HEK293 (cell line): ENCODE measurements around the gene GAST.

Experiments used
- CTCF ChIA-PET: fragments of 350-600 bp; formaldehyde crosslinking; extraction: SDS; loops from one replicate; lab custom pipeline; 2021; ENCODE audit warnings: antibody characterized with exemption; lab: Yijun Ruan, JAX
- POLR2A ChIA-PET: fragments of 300-600 bp; formaldehyde crosslinking; extraction: SDS; loops from one replicate; lab custom pipeline; 2020; ENCODE audit warnings: antibody characterized with exemption, inconsistent platforms; lab: Yijun Ruan, JAX
- H3K27ac ChIP-seq: fragments of 200-500 bp; sonication (Bioruptor generic); 2 replicates; pipeline ENCODE4 v1.5.1; 2014; ENCODE audit warnings: low read depth, low read length, control low read depth, inconsistent platforms; ENCODE audit errors: extremely low read depth
- H3K36me3 ChIP-seq, 2 experiments: fragments of 200-500 bp in 1 of 2; sonication (Bioruptor generic) in 1 of 2; 1 replicate in 1 of 2; 2 replicates in 1 of 2; pipeline ENCODE4 v1.5.1; 2014 to 2017; ENCODE audit warnings: inconsistent platforms in 2 of 2, low read length in 2 of 2; ENCODE audit not compliant: control insufficient read depth in 2 of 2, insufficient read depth in 1 of 2
- H3K4me1 ChIP-seq: fragments of 200-500 bp; sonication (Bioruptor generic); 2 replicates; pipeline ENCODE4 v1.5.1; 2014; ENCODE audit warnings: mild to moderate bottlenecking, low read length, inconsistent platforms; ENCODE audit not compliant: control insufficient read depth, insufficient read depth
- H3K4me3 ChIP-seq: 2 replicates; pipeline ENCODE4 v1.5.1; 2011; ENCODE audit warnings: low read depth, mild to moderate bottlenecking, control low read depth, low read length, moderate library complexity
- H3K9me3 ChIP-seq: fragments of 200-500 bp; sonication (Bioruptor generic); 2 replicates; pipeline ENCODE4 v1.5.1; 2014; ENCODE audit warnings: low read depth, low read length, inconsistent platforms; ENCODE audit not compliant: control insufficient read depth, insufficient read depth
- ZBTB17 ChIP-seq: fragments of 450-650 bp; formaldehyde crosslinking; IDR thresholded peaks from 2 replicates; pipeline ENCODE4 v1.5.1; 2016; ENCODE audit warnings: missing biosample characterization, missing genetic modification characterization
- ZEB2 ChIP-seq: fragments of 450-650 bp; formaldehyde crosslinking; IDR thresholded peaks from 2 replicates; pipeline ENCODE4 v1.5.1; 2016; ENCODE audit warnings: missing biosample characterization, missing genetic modification characterization
- ZNF146 ChIP-seq: fragments of 450-650 bp; formaldehyde crosslinking; IDR thresholded peaks from 2 replicates; pipeline ENCODE4 v1.5.1; 2016; ENCODE audit warnings: missing biosample characterization, missing genetic modification characterization
- ZNF16 ChIP-seq: fragments of 450-650 bp; formaldehyde crosslinking; IDR thresholded peaks from 2 replicates; pipeline ENCODE4 v1.5.1; 2016; ENCODE audit warnings: low read depth, missing biosample characterization, missing genetic modification characterization
- ZNF18 ChIP-seq: fragments of 450-650 bp; formaldehyde crosslinking; IDR thresholded peaks from 2 replicates; pipeline ENCODE4 v1.5.1; 2016; ENCODE audit warnings: missing biosample characterization, missing genetic modification characterization
- ZNF214 ChIP-seq: fragments of 450-650 bp; formaldehyde crosslinking; IDR thresholded peaks from 2 replicates; pipeline ENCODE4 v1.5.1; 2017; ENCODE audit warnings: missing biosample characterization, mild to moderate bottlenecking, missing genetic modification characterization, borderline replicate concordance
- ZNF223 ChIP-seq: fragments of 450-650 bp; formaldehyde crosslinking; IDR thresholded peaks from 2 replicates; pipeline ENCODE4 v1.5.1; 2016; ENCODE audit warnings: missing biosample characterization, missing genetic modification characterization
- ZNF354C ChIP-seq: fragments of 450-650 bp; formaldehyde crosslinking; IDR thresholded peaks from 2 replicates; pipeline ENCODE4 v1.5.1; 2016; ENCODE audit warnings: missing biosample characterization, missing genetic modification characterization, low read depth, borderline replicate concordance
- ZNF394 ChIP-seq: fragments of 450-650 bp; formaldehyde crosslinking; IDR thresholded peaks from 2 replicates; pipeline ENCODE4 v1.5.1; 2016; ENCODE audit warnings: missing biosample characterization, missing genetic modification characterization, mild to moderate bottlenecking, moderate library complexity, borderline replicate concordance
- ZNF404 ChIP-seq: fragments of 450-650 bp; formaldehyde crosslinking; IDR thresholded peaks from 2 replicates; pipeline ENCODE4 v1.5.1; 2017; ENCODE audit warnings: missing biosample characterization, missing genetic modification characterization
- ZNF423 ChIP-seq: fragments of 450-650 bp; formaldehyde crosslinking; IDR thresholded peaks from 2 replicates; pipeline ENCODE4 v1.5.1; 2016; ENCODE audit warnings: missing biosample characterization, missing genetic modification characterization
- ZNF514 ChIP-seq: fragments of 450-650 bp; formaldehyde crosslinking; IDR thresholded peaks from 2 replicates; pipeline ENCODE4 v1.5.1; 2016; ENCODE audit warnings: missing biosample characterization, missing genetic modification characterization
- ZNF580 ChIP-seq: fragments of 450-650 bp; formaldehyde crosslinking; IDR thresholded peaks from 2 replicates; pipeline ENCODE4 v1.5.1; 2016; ENCODE audit warnings: missing biosample characterization, missing genetic modification characterization
- ZNF600 ChIP-seq: fragments of 450-650 bp; formaldehyde crosslinking; IDR thresholded peaks from 2 replicates; pipeline ENCODE4 v1.5.1; 2016; ENCODE audit warnings: missing biosample characterization, missing genetic modification characterization
- ZNF692 ChIP-seq: fragments of 450-650 bp; formaldehyde crosslinking; IDR thresholded peaks from 2 replicates; pipeline ENCODE4 v1.5.1; 2016; ENCODE audit warnings: missing biosample characterization, missing genetic modification characterization
- ZNF701 ChIP-seq: fragments of 450-650 bp; formaldehyde crosslinking; IDR thresholded peaks from 2 replicates; pipeline ENCODE4 v1.5.1; 2016; ENCODE audit warnings: missing biosample characterization, missing genetic modification characterization
- ZNF768 ChIP-seq: fragments of 450-650 bp; formaldehyde crosslinking; IDR thresholded peaks from 2 replicates; pipeline ENCODE4 v1.5.1; 2018; ENCODE audit warnings: missing biosample characterization, mild to moderate bottlenecking, missing genetic modification characterization
- ZNF791 ChIP-seq: fragments of 450-650 bp; formaldehyde crosslinking; IDR thresholded peaks from 2 replicates; pipeline ENCODE4 v1.5.1; 2016; ENCODE audit warnings: missing biosample characterization, missing genetic modification characterization
- ZNF830 ChIP-seq: fragments of 450-650 bp; IDR thresholded peaks from 2 replicates; pipeline ENCODE4 v1.5.0; 2018; ENCODE audit warnings: missing biosample characterization, missing genetic modification characterization, low read depth, mild to moderate bottlenecking, moderate library complexity
- ZSCAN16 ChIP-seq: fragments of 450-650 bp; formaldehyde crosslinking; IDR thresholded peaks from 2 replicates; pipeline ENCODE4 v1.5.1; 2016; ENCODE audit warnings: missing biosample characterization, missing genetic modification characterization
- TF ChIP-seq, protein P1 (sequence below): fragments of 450-650 bp; formaldehyde crosslinking; IDR thresholded peaks from 2 replicates; pipeline ENCODE4 v1.5.1; 2016; ENCODE audit warnings: missing biosample characterization, missing genetic modification characterization, low read depth
- TF ChIP-seq, protein P2 (sequence below): fragments of 450-650 bp; formaldehyde crosslinking; IDR thresholded peaks from 2 replicates; pipeline ENCODE4 v1.5.1; 2016; ENCODE audit warnings: missing biosample characterization, missing genetic modification characterization
- TF ChIP-seq, protein P3 (sequence below): fragments of 450-650 bp; formaldehyde crosslinking; IDR thresholded peaks from 2 replicates; pipeline ENCODE4 v1.5.1; 2016; ENCODE audit warnings: missing biosample characterization, missing genetic modification characterization
- TF ChIP-seq, protein P4 (sequence below): fragments of 450-650 bp; formaldehyde crosslinking; IDR thresholded peaks from 2 replicates; pipeline ENCODE4 v1.5.1; 2017; ENCODE audit warnings: missing biosample characterization, missing genetic modification characterization
- TF ChIP-seq, protein P5 (sequence below): fragments of 450-650 bp; formaldehyde crosslinking; IDR thresholded peaks from 2 replicates; pipeline ENCODE4 v1.5.1; 2016; ENCODE audit warnings: missing biosample characterization, missing genetic modification characterization

Gene GAST

DNA sequence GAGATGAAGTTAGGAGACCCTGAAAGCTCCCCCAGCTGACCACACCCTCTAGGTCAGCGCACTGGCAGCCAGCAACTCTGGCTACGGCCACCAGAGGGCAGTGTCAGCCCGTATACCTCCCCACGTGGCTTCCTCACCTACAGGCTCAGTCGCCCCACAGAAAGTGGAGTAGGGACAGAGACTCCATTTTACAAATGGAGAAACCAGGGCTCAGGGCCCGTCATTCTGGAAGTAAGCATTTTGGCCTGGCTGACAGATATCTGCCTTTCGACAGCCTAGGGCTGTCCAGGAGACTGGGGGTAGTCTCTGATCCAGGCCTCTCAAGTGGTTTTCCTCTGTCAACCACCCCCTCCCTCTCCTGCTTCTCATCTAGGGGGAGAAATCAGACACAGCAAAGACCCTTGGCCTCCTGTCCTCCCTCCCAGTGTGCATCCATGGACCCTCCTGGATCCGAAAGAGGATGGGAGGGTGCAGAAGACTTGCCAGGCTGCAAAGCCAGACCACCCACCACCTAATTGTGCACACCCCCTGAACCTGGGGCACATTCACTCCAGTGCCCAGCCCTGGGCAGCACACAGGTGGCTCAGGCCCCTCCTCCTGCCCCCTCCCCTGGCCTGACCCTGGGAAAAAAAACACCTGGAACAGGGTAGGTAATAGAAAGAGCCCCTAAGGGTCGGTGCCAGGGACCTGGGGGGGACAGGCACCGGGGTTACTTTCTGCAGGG is 26.1 kb downstream of the GAST start:
- POLR2A ChIA-PET = interaction anchor here (0.6 to 1.9 kb wide), 7 partner anchors 48 to 221 kb away, joined by 3 to 17 read pairs (median 6); partner anchors contain the start of genes EIF1 and JUP
- CTCF ChIA-PET = interaction anchor here (0.6 to 6.8 kb wide), 37 partner anchors 11 to 1315 kb away, joined by 3 to 51 read pairs (median 4); partner anchors contain the start of genes JUP, KLHL10 and P3H4
- H3K27ac ChIP-seq = peak overlapping the region; percentile 11; the same call in 1 of the 2 replicates
- TF ChIP-seq, protein P1, sequence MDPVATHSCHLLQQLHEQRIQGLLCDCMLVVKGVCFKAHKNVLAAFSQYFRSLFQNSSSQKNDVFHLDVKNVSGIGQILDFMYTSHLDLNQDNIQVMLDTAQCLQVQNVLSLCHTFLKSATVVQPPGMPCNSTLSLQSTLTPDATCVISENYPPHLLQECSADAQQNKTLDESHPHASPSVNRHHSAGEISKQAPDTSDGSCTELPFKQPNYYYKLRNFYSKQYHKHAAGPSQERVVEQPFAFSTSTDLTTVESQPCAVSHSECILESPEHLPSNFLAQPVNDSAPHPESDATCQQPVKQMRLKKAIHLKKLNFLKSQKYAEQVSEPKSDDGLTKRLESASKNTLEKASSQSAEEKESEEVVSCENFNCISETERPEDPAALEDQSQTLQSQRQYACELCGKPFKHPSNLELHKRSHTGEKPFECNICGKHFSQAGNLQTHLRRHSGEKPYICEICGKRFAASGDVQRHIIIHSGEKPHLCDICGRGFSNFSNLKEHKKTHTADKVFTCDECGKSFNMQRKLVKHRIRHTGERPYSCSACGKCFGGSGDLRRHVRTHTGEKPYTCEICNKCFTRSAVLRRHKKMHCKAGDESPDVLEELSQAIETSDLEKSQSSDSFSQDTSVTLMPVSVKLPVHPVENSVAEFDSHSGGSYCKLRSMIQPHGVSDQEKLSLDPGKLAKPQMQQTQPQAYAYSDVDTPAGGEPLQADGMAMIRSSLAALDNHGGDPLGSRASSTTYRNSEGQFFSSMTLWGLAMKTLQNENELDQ (tag by site-specific recombination) = no peak
- TF ChIP-seq, protein P2, sequence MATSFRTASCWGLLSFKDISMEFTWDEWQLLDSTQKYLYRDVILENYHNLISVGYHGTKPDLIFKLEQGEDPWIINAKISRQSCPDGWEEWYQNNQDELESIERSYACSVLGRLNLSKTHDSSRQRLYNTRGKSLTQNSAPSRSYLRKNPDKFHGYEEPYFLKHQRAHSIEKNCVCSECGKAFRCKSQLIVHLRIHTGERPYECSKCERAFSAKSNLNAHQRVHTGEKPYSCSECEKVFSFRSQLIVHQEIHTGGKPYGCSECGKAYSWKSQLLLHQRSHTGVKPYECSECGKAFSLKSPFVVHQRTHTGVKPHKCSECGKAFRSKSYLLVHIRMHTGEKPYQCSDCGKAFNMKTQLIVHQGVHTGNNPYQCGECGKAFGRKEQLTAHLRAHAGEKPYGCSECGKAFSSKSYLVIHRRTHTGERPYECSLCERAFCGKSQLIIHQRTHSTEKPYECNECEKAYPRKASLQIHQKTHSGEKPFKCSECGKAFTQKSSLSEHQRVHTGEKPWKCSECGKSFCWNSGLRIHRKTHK (tag by site-specific recombination) = no peak
- no peak for TF ChIP-seq ZNF214 (tag by site-specific recombination)
- no peak for TF ChIP-seq ZNF830
- TF ChIP-seq ZEB2 (tag by site-specific recombination) = peak; percentile 79
- TF ChIP-seq ZNF600 (tag by site-specific recombination) = no peak
- TF ChIP-seq, protein P3, sequence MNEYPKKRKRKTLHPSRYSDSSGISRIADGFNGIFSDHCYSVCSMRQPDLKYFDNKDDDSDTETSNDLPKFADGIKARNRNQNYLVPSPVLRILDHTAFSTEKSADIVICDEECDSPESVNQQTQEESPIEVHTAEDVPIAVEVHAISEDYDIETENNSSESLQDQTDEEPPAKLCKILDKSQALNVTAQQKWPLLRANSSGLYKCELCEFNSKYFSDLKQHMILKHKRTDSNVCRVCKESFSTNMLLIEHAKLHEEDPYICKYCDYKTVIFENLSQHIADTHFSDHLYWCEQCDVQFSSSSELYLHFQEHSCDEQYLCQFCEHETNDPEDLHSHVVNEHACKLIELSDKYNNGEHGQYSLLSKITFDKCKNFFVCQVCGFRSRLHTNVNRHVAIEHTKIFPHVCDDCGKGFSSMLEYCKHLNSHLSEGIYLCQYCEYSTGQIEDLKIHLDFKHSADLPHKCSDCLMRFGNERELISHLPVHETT (tag by site-specific recombination) = peak; percentile 68; the same call in 1 of the 2 replicates
- no peak for TF ChIP-seq ZNF768
- no peak for TF ChIP-seq ZNF18 (tag by site-specific recombination)
- TF ChIP-seq ZNF354C (tag by site-specific recombination) = no peak
- TF ChIP-seq ZNF404 (tag by site-specific recombination) = no peak
- no peak for TF ChIP-seq ZNF580 (tag by site-specific recombination)
- TF ChIP-seq ZNF701 (tag by site-specific recombination) = no peak
- TF ChIP-seq ZNF146 (tag by site-specific recombination) = no peak
- TF ChIP-seq ZNF514 (tag by site-specific recombination) = no peak
- peak; percentile 59 for TF ChIP-seq ZBTB17 (tag by site-specific recombination)
- TF ChIP-seq ZSCAN16 (tag by site-specific recombination) = no peak
- peak; percentile 64 for TF ChIP-seq ZNF394
- no peak for TF ChIP-seq ZNF791 (tag by site-specific recombination)
- TF ChIP-seq, protein P4, sequence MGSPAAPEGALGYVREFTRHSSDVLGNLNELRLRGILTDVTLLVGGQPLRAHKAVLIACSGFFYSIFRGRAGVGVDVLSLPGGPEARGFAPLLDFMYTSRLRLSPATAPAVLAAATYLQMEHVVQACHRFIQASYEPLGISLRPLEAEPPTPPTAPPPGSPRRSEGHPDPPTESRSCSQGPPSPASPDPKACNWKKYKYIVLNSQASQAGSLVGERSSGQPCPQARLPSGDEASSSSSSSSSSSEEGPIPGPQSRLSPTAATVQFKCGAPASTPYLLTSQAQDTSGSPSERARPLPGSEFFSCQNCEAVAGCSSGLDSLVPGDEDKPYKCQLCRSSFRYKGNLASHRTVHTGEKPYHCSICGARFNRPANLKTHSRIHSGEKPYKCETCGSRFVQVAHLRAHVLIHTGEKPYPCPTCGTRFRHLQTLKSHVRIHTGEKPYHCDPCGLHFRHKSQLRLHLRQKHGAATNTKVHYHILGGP = no peak
- no peak for TF ChIP-seq ZNF223
- TF ChIP-seq ZNF423 (tag by site-specific recombination) = no peak
- TF ChIP-seq ZNF16 (tag by site-specific recombination) = no peak
- TF ChIP-seq ZNF692 = peak; percentile 54; the same call in 1 of the 2 replicates
- TF ChIP-seq, protein P5, sequence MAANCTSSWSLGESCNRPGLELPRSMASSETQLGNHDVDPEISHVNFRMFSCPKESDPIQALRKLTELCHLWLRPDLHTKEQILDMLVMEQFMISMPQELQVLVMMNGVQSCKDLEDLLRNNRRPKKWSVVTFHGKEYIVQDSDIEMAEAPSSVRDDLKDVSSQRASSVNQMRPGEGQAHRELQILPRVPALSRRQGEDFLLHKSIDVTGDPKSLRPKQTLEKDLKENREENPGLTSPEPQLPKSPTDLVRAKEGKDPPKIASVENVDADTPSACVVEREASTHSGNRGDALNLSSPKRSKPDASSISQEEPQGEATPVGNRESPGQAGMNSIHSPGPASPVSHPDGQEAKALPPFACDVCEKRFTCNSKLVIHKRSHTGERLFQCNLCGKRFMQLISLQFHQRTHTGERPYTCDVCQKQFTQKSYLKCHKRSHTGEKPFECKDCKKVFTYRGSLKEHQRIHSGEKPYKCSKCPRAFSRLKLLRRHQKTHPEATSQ (tag by site-specific recombination) = no peak

More for the DNA sequence above, 26.1 kb downstream of the GAST start:
- Histone ChIP-seq H3K4me1 (peaks cover 2% of the 10 kb centered on the region; the same call in 1 of the 2 replicates), H3K9me3 (no peaks in the 10 kb centered on the region), H3K36me3 (no peaks in the 10 kb centered on the region), H3K4me3 (no peak overlapping the region)
